Uterus (tissue), 2 donors: ENCODE measurements around the gene NDUFB2.

Source experiments
- CTCF ChIP-seq, 4 experiments: fragments of 200-600 bp in 2 of 4; fragments of 450-650 bp in 2 of 4; sonication (generic) in 2 of 4; IDR thresholded peaks; one replicate each; pipeline ENCODE4 v1.5.1; 2016 to 2019; ENCODE audit warnings: antibody characterized with exemption in 4 of 4, mild to moderate bottlenecking in 2 of 4, moderate library complexity in 1 of 4
- POLR2A ChIP-seq, 2 donors: fragments of 450-650 bp; IDR thresholded peaks; one replicate each; pipeline ENCODE4 v1.6.1; 2016; ENCODE audit warnings: antibody characterized with exemption in 2 of 2, mild to moderate bottlenecking in 1 of 2, moderate library complexity in 1 of 2

- TF ChIP-seq CTCF (IDR thresholded peaks at IDR 0.05) (no peak), POLR2A (IDR thresholded peaks at IDR 0.05) (no peak)
Measured at GRCh38 chr7:140654661-140655060, 41.8 kb upstream of the NDUFB2 start.
